Lower lobe of right lung (tissue), 2 donors: ENCODE results near the gene KRT78. TPM values are rescaled to one million over a fixed set of nuclear protein-coding genes. Genes with fewer than 3 reads are reported as not detected.

Experiments
- ATAC-seq, 2 donors: fragments of 200-7000 bp; cut with Tn5 transposase; one replicate each; pipeline ENCODE4 v1.9.1; 2020 to 2022; ENCODE audit warnings: mild to moderate bottlenecking in 2 of 2, moderate library complexity in 2 of 2
- DNase-seq: peaks from one replicate; pipeline ENCODE4 v3.0.0-alpha.2; 2020
- H3K27ac ChIP-seq: fragments of 200-600 bp; one replicate; pipeline ENCODE4 v1.8.0; 2022
- H3K27me3 ChIP-seq: fragments of 200-600 bp; one replicate; pipeline ENCODE4 v1.8.0; 2022; ENCODE audit warnings: low read depth
- H3K36me3 ChIP-seq: fragments of 200-600 bp; one replicate; pipeline ENCODE4 v1.8.0; 2022; ENCODE audit warnings: mild to moderate bottlenecking
- H3K4me1 ChIP-seq: fragments of 200-600 bp; one replicate; pipeline ENCODE4 v1.8.0; 2022
- H3K4me3 ChIP-seq: fragments of 200-600 bp; one replicate; pipeline ENCODE4 v1.8.0; 2022; ENCODE audit warnings: mild to moderate bottlenecking
- H3K9me3 ChIP-seq: fragments of 200-600 bp; one replicate; pipeline ENCODE4 v1.8.0; 2022
- CTCF ChIP-seq: fragments of 200-600 bp; IDR thresholded peaks from one replicate; pipeline ENCODE4 v1.8.0; 2022; ENCODE audit warnings: antibody characterized with exemption, mild to moderate bottlenecking
- intact Hi-C: fragments of 100-400 bp; cut with DNase I; formaldehyde crosslinking; loops from one replicate; pipeline ENCODE4 v1.11.0; 2022
- total RNA-seq: library from RNA; stranded (reverse); fragmentation: NEBNext Ultra II Directional; extraction: Animal tissue kit (Norgen Biotek cat#: 25700); gene quantifications from one replicate; pipeline ENCODE4 v1.2.1, GENCODE V29; 2021
- donor health status: DM: no; HTN: yes; CAD: no; lungs with severe emphysema.

The KRT78 gene
- total RNA-seq, 1 donor from 2014 or later, result not detected

- no peaks in the 10 kb centered on the region for H3K9me3 ChIP-seq
- no peak overlapping the region for H3K4me3 ChIP-seq
- H3K4me1 ChIP-seq, result no peaks in the 10 kb centered on the region
- DNase-seq, result no peak
- no peak overlapping the region for H3K27ac ChIP-seq
- peaks cover 35% of the 10 kb centered on the region for H3K27me3 ChIP-seq
- ATAC-seq, result no peak
- intact Hi-C loops, result no loop called here
- no peaks in the 10 kb centered on the region for H3K36me3 ChIP-seq
- no peak for TF ChIP-seq CTCF
Observed at GRCh38 chr12:52835271-52836041, 13.3 kb downstream of the KRT78 start.

GRCh38 chr12:52834727-52835001, 14.1 kb downstream of the KRT78 start:
- DNase-seq (no peak), ATAC-seq (no peak)
- H3K4me1 ChIP-seq, result no peaks in the 10 kb centered on the region
- intact Hi-C loops, result no loop called here
- H3K27me3 ChIP-seq, result peaks cover 29% of the 10 kb centered on the region
- H3K9me3 ChIP-seq, result no peaks in the 10 kb centered on the region
- H3K27ac ChIP-seq, result no peak overlapping the region
- TF ChIP-seq CTCF, result no peak
- no peaks in the 10 kb centered on the region for H3K36me3 ChIP-seq
- H3K4me3 ChIP-seq, result no peak overlapping the region

DNA sequence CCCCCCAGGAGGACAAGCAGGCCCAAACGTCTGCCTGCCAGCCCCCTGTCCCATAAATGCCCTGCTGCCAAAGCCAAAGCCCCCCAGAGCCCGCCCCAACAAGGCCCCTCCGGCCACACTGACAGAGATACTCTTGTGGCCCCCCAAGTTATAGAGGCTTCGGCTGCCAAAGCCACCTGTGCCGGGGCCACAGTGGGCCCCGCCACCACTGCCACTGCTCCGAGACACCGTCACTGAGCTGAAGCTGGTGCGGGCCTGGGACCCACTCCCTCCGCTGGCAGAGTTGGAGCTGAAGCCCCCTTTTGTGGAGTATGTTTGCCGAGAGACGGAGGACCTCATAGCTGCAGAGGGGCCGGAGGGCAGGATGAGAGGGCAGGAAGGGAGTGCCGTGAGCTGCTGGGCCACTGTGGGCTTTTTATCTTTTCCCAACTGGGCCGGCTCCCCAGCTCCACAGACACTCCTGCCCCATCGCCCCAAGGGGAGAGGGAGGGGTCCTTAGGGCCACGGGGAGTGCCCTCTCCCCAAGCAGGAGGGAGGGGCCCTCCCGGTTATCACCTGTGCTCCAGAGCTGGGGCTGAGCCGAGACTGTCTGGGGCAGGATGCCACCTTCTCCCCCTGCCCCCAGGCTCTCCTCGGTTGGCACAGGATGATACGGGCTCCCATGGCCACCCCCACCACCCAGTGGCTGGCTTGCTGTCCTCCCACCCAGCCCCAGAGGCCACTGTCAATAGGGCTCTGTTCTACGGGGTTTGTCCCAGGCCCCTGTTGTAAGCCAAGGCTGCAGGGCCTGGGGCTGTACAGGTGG, 14.7 kb downstream of the KRT78 start, which contains the start of gene KRT79:
Gene KRT79, minus strand, starts transcription at position 390 of the 805 bp plus-strand sequence. Its CDS starts 51 bp downstream, at position 339.
- no peaks in the 10 kb centered on the region for H3K36me3 ChIP-seq
- no peaks in the 10 kb centered on the region for H3K4me1 ChIP-seq
- peaks cover 24% of the 10 kb centered on the region for H3K27me3 ChIP-seq
- H3K9me3 ChIP-seq, result no peaks in the 10 kb centered on the region
- no peak within 1 kb of the TSS for H3K27ac ChIP-seq
- TF ChIP-seq CTCF, result no peak
- H3K4me3 ChIP-seq, result no peak within 1 kb of the TSS
- DNase-seq, result no peak
- ATAC-seq, result no peak
- intact Hi-C loops, result no loop called here

DNA sequence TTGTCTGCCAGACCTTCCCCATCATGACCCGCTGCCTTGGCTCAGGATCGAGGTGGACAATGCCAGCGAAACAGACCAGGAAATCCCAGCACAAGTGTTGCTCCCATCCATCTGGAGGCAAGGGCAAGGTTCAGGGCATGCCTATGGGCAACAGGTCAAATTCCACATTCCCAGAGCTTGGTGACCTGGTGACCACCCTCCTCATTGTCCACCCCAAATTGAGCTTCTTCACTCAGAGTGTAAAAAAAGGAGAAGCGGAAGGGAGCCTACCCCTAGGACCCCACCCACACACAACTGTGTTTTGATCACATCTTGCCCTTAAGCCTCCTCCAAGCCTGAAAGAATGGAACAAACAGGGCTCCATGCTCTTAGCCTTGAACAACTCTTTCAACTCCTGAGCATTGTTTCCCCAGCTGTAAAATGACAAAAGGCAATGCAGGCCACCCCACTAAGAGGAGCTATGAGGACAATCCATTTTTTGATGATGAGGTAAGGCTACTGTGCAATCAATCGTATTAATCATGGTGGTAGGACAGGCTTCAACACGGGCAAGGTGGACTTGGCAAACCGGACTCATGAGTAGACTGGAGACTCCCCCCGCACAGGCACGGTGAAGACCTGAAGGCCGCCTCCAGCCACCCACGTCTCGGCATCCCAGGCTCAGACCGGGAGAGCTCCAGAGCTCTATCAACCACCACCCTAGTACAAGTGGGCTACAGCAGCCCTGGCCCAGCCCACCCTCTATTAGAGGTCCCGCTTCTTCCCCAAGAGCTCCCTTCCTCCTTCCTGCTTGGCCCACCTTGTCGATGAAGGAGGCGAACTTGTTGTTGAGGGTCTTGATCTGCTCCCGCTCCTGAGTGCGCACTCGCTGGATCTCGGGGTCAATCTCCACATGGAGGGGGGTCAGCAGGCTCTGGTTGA, 15.5 kb downstream of the KRT78 start:
- Histone ChIP-seq H3K36me3 (no peaks in the 10 kb centered on the region), H3K4me1 (no peaks in the 10 kb centered on the region), H3K9me3 (no peaks in the 10 kb centered on the region), H3K4me3 (no peak overlapping the region), H3K27me3 (peaks cover 17% of the 10 kb centered on the region), H3K27ac (no peak overlapping the region)
- DNase-seq (no peak), ATAC-seq (no peak)
- no peak for TF ChIP-seq CTCF
- intact Hi-C loops, result no loop called here

- H3K4me1 ChIP-seq, result no peaks in the 10 kb centered on the region
- DNase-seq (no peak), ATAC-seq (no peak)
- H3K36me3 ChIP-seq, result no peaks in the 10 kb centered on the region
- H3K27ac ChIP-seq, result no peak overlapping the region
- no peaks in the 10 kb centered on the region for H3K9me3 ChIP-seq
- no peak overlapping the region for H3K4me3 ChIP-seq
- TF ChIP-seq CTCF, result no peak
- intact Hi-C loops, result no loop called here
- H3K27me3 ChIP-seq, result peaks cover 17% of the 10 kb centered on the region
Observed at GRCh38 chr12:52832451-52832850, 16.3 kb downstream of the KRT78 start.
